ENCODE results near the gene TOR1A.
"Not testable (repeated sequence)": the region's sequence is repeated elsewhere in the genome, so short reads cannot be mapped to it uniquely, and the experiment has no call there.

Gene TOR1A

DNA sequence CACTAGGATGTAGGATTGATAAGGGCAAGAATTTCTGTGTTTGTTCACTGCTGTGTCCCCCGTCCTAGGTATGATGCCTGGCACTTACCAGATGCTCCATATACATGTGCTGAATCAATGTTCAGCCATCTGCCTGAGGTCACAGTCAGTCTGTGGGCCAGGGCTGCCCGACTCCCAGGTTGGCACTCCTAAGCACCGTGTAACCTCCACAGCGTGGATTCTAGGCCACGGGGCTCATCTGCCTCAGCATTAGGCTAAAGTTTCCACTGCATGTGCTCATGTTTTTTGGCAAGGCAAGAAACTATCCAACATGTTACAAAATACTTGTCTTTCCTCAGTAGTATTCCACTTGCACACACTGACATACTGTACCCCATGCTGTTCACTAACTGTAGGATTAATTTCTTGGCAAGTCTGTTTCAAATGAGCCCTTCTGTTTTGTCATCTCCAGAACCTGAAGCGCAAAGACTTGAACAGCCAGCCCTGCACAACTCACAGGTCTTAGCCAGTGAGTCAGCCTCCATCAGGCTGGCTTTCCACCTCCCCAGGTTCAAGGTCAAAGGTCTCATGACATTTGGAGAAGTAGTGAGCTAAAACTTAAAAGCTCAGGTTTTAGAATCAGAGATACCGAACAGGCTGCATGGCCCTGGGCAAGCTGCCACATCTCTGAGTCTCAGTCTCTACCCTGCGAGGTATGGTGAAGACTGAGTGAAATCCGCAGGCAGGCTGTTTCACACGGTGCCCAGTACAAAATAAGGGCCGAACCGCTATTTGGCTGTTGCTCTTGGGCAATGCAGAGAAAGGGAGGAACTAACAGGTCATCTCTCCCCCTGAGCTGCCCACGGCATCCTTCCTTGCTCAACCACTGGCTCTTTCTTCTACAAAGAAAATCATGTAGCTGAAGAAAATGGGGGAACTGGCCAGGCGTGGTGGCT, 7.2 kb downstream of the TOR1A start:
- DNase-seq = peak; percentile 88

DNA sequence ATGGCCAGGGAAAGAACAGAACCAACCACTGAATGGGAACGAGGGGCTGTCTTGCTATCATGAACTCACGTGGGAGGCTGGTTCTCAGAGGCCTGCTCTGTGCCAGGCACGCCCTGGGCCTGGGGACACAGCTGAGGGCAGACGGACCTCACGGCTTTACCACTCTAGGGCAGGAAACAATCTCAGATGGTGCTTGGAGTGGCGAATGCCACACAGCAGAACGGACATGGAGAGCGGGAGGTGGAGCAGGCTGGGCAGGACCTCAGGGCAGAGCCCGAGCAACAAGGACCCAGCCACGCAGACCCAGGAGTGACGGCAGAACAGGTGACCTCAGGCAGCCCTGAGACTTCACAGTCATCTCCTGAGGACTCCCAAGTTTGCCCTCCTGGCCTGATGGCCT, 8.7 kb downstream of the TOR1A start:
- no peak for DNase-seq

DNA sequence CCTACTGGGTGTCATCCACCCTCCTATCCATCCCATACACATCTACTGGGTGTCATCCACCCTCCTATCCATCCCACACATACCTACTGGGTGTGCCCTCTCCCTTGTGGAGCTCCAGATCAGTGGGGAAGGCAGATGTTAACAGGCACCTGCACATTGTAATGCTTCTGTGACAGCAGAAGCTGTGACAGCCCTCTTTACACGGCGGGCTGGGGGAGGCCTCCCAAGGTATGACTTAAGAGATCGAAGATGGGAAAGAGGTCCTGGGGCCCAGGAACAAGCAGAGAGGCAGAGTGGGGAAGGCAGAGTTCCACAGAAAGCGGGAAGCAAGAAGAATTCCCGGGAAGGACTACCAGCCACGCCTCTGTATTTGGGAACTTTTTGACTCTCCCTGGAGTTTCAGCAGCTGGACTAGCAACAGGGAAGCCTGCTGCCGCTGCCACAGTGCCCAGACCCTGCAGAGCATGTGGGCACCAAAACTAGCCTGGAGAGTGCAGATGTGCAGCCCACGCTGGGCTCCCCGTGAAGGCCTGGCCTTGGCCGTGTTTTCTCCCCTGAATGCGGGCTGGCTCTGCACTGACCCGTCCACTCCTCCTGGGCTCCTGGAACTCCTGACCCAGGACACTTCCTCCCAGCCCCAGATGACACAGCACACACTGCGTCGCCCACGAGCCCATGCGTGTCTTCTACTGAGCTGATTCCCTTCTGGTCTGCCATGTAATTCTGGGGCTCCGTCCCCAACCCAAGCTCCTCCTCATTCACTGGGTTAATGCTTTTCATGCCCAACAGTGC, 9.3 kb downstream of the TOR1A start:
- no peak for DNase-seq

DNA sequence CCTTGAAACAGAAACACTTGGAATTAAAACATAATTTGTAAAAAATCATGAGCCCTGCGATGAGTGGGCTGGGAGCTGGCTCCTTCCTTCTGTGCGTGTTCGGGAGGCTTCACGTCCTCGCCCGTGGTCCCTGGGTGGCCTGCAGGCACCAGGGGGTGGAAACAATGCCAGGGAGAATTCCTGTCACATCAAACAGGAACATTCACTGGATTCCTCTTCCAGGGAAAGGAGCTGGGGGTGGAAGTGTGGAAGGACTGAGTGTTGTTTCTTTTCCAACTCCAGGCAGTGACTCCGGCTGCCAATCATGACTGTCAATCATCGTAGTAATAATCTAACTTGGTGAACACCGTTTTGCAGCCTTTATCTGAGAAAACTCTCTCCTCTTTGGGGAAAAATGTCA, 10.3 kb downstream of the TOR1A start:
- no peak for DNase-seq

DNA sequence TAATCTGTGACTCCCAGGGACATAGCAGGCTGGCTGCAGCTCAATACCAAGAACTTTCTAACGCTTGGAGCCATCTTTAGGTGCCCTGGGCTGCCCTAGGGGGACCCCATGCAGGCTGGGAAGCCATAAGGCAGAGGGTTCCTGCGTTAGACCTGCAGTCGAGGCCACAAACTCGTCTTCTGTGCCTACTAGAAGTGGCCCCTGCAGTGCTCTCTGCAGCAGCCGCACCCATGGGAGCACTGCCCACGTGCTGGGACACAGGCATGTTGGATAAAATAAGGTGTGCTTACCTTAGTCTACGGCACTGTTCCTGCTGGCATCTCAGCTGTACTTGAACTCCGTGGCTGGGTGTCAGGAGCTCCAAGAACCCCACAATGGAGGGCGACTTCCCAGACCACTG, 11.6 kb downstream of the TOR1A start:
- no peak for DNase-seq

DNA sequence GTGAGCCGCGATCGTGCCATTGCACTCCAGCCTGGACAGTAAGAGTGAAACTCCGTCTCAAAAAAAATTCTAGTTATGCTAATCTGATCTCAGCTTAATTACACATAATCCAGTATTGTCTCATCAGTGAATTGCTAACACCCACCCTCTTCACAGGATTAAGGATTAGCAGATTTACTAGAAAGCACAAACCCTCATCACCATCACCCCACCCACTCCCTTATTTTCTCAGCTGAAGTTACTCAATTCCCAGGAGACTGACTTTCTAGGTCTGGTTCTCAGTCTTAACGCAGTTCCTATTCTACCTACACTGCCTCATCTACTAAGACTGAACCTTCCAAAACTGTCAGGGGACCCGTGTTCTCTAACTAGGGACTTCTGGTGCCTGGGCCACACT, 12.0 kb downstream of the TOR1A start:
- no peak for DNase-seq

DNA sequence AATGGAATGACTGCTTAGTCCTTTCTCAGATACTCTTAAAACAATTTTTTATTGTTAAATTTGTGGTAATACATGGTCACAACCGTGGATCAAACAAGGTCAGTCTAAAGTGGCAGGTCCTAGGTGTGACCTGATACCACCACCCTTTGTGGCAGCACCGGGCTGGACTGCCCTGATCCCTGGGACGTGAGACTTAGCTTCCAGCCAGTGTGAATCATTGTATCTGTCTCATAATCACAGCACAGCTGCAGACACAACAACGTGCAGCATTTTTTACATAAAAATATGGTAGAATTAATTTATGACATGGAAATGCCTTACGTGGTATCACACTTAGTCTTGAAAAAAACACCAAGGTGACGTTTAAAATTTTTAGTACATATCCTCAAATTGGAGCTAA, 13.1 kb downstream of the TOR1A start:
- DNase-seq = no peak

DNA sequence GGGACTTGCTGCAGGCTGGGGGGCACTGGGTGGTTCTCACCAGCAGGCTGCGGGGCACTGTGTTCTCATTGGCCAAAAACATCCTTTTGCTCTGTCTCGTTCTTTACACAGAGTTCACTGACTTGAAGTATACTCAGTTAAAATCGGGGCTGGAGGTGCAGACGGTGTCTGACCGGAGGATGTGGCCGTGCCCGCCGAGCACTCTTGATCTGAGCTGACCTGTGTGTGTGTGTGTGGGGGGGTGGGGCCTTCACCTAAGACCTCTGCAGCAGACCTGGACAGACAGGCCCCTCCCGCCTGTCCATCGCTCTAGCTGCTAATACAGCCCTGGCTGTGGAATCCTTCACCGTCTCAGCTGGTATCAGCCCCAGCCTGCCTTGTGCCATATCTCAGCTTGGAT, 13.8 kb downstream of the TOR1A start:
- no peak for DNase-seq

DNA sequence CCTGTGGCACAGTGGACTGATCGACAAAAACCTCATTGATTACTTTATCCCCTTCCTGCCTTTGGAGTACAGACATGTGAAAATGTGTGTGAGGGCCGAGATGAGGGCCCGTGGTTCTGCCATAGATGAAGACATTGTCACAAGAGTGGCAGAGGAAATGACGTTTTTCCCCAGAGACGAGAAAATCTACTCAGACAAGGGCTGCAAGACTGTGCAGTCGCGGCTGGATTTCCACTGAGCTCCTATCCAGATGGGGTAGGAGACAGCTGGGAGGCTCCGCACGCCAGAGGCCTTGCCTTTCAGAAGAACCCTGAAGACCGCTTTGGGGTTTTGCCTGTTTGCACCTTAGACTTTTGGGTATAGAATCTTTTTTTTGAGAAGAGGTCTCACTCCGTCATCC, 14.6 kb downstream of the TOR1A start:
- no peak for DNase-seq

DNA sequence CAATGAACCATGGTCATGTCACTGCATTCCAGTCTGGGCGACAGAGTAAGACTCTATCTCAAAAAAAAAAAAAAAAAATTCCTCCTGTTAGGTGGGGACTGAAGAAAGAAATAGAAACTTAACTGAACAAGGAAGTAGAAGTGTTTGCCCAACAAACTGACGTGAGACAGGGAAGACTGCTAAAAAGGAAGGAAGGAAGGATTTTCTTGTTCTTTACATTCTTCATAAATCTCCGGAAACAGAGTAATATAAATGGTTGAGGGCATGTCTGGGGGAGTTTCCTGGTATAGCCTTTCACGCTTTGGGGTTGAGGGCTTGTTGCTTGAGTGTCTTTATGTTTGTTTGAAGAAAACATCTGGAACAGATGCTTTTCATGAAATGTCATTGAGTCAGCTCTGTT, 17.9 kb downstream of the TOR1A start:
- peak; percentile 80 for DNase-seq

DNA sequence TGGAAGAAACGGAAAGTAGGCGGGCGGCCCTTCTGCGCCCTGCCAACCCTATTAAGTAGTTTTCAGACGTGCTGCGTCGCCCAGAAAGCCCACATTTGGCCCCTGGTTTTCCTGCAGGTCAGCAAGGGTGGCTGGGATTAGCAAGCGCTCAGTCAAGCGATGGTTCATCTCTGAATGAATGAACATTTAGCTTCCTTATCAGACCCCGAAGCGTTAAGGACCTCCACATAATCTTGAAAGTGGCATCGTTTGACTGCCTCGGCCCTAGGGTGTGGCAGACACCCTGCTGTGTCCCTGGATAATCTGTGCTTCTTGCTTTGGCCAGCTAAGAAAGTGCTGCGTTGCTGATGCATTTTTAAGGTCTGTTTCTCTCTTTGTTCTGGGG, 20.3 kb downstream of the TOR1A start:
- no peak for DNase-seq

DNA sequence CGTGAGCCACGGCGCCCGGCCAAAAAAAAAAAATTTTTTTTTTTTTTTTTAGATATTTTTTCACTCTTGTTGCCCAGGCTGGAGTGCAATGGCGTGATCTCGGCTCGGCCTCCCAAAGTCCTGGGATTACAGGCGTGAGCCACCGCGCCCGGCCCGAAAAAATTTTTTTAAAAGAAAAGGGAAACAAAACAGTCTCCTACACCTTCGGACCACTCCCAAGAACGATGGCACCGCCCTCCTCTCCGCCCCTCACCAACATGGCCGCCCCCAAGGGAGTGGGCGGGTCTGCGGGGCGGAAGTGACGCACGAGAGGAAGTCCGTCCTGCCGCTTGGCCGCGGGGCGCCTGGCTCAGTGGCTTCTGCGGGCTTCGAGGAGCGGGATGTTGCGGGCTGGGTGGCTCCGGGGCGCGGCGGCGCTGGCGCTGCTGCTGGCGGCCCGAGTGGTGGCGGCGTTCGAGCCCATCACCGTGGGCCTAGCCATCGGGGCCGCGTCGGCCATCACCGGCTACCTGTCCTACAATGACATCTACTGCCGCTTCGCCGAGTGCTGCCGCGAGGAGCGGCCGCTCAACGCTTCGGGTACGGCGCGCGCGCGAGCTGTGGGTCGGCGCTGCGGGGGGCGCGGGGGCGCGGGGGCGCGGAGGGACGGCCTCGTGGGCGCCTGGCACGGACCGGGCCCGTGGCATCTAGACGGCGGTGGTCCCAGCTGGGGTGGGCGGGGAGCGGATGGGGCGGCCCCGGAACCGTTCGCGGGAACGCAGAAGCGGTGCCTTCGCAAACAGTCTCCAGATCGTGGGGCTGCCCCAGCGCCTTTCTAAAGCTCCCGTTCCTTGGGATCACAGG, 20.9 kb downstream of the TOR1A start, which contains the start of gene TOR1B:
TSS of gene TOR1B (plus strand) at position 352 of the 843 bp plus-strand sequence. CDS start at position 381, 29 bp downstream.
- peak; percentile 87 for DNase-seq

DNA sequence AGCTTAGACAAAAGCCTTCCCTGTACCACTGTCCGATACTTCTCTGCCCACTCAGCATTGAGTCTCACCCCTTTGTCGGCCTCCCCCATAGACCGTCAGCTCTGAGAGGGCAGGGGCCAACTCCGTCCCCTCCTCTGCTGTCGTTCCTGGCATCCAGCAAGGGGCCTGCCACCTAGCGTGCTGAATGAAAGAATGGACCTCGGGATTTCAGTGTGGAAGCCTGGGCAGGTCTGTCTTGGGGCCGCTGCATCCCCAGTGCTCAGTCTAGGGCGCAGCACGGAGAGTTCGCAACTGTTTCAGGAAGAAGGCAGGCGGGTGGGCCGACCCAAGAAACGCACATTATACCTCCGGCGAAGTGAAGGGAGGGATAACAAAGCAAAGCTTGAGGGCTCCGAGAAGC, 22.4 kb downstream of the TOR1A start:
- no peak for DNase-seq

DNA sequence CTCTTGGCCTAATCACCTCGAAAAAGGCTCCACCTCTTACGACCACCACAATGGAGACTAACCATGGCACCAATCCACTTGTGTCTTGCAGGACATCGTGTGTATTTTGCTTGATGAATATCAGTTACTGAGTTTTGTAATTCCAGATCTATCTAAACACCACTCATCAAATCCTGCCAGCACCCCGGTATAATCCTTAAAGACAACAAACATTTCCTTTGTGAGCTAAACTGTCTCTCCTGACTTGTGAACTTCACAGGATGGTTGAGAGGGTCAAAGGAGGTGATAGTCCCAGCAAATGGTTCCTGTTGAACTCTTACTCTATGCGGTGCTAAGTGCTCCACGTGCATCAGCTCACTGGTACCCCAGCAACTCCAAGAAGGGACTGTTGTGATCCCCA, 25.0 kb downstream of the TOR1A start:
- no peak for DNase-seq

DNA sequence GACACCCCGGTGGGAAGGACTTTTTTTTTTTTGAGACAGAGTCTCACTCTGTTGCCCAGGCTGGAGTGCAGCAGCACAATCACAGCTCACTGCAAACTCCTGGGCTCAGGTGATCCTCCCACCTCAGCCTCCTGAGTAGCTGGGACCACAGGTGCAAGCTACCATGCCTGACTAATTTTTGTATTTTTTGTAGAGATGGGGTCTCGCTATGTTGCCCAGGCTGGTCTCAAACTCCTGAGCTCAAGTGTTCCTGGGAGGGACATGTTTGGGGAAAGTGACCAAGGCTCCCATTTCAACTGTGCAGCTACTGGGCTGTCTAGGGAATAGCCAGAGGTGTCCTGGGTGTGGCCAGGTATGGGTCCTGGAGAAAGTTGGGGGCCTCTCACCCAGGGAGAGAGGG, 27.9 kb downstream of the TOR1A start:
- not testable (repeated sequence) for DNase-seq

DNA sequence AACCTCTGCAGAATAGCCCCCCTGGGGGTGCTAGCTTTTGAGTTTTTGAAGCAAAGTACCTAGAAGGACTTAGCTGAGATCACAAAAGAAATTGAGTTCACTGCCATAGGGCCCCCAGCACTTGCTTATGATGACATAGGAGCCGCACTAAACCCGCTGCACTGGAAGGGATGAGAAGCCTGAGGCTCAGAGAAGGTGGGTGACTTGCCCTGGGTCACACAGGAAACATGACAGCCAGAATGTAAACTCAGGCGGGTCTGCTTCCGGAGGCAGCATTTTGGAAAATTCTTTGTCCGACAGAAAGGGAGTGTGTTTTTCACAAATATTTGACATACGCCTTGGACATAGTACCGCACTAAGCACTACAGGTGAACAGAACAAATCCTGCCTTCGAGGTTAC, 29.4 kb downstream of the TOR1A start:
- DNase-seq = no peak

DNA sequence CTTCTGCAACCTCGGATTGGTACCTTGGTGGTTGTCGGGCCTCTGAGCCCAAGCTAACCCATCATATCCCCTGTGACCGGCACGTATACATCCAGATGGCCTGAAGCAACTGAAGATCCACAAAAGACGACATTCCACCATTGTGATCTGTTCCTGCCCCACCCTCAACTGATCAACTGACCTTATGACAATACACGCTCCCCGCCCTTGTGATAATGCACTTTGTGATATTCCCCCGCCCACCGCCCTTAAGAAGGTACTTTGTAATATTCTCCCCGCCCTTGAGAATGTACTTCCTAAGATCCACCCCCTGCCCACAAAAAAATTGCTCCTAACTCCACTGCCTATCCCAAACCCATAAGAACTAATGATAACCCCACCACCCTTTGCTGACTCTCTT, 37.5 kb downstream of the TOR1A start:
- no peak for DNase-seq

DNA sequence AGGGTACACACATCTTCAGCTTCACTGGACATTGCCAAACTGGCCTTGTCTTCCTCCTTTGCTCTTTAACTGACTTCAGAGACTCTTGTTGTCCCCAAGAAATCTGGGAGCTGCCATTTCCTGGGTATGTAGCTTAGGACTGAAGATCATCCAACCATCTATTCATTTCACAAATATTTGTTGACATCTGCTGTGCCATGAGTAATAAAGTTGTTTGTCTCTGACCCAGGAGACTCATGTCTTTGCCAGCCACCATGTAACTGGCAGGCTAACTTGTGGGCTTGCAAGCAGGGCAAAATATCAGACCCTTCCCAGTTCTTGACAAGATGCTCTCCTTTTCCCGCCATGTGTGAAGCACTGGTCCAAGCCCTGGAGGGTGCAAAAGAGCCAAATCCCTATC, 38.1 kb downstream of the TOR1A start:
- no peak for DNase-seq

DNA sequence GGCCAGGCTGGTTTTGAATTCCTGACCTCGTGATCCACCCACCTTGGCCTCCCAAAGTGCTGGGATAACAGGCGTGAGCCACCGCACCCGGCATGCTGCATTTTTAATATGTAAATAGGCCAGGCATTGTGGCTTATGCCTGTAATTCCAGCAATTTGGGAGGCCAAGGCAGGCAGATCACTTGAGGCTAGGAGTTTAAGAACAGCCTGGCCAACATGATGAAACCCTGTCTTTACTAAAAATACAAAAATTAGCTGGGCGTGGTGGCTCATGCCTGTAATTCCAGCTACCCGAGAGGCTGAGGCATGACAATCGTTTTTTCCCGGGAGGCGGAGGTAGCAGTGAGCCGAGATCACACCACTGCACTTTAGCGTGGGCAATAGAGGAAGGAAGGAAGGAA, 39.0 kb downstream of the TOR1A start:
- DNase-seq = not testable (repeated sequence)

DNA sequence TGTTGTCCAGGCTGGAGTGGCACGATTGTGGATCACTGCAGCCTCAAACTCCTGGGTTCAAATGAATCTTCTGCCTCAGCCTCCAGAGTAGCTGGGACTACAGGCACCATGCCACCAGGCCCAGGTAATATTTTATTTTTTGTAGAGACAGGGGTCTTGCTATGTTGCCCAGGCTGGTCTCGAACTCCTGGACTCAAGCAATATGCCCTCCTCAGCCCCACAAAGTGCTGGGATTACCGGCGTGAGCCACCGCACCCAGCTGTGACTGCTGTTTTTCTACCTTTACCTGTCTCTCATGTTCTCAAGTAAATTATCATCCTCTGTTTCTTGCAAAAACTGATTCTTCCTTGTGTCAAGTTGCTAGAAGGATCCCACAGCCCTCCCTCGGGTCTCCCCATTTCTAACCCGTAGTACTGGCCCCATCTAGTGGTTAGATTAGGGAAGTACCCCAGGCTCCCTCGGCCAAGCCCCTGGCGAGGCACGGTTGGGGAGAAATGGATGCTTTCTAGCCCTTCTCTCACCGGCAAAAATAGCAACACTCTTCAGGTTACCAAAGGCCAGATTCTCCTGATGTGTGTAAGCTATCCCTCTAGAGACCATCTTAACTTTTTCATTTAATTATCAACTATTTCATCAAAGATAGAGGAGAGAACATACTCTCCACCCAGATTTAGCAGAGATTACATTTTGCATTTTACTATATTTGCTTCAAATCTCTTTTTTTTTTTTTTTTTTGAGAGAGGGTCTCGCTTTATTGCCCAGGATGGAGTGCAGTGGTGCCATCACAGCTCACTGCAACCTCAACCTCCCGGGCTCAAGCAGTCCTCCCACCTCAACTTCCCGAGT, 40.2 kb downstream of the TOR1A start:
- peak; percentile 58 for DNase-seq

DNA sequence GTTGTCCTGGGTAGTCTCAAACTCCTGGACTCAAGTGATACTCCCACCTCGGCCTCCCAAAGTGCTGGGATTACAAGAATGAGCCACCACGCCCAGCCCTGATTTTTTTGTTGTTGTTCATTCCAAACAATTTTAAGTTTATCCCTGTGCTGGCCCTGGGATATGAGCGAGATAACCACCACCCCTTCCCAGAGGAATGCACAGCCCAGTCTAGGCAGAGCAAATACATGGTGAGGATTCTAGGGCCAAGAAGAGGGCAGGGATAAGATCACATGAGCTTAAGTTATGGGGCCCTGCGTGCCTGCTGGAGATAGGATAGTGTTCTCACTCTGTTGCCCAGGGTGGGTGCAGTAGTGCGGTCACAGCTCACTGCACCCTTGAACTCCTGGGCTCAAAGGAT, 42.0 kb downstream of the TOR1A start:
- no peak for DNase-seq

DNA sequence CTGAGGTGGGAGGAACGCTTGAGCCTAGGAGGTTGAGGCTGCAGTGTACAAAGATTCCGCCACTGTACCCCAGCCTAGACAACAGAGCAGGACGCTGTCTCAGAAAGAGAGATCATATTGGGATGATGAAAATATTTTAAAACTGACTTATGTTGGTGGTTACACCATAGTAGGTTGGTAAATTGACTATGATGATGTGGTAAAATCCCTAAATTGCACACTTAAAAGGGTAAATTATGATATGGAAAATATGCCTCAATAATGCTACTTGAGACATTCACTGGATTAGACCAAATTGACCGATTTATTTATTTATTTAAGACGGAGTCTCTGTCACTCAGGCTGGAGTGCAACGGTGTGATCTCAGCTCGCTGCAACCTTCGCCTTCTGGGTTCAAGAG, 42.8 kb downstream of the TOR1A start:
- DNase-seq = no peak

All from MV-4-11 (cell line).